Thoracic aorta (tissue), 2 donors: ENCODE results near the gene ZNF628. TPM values are rescaled to one million over a fixed set of nuclear protein-coding genes. Genes with fewer than 3 reads are reported as not detected.
A peak's percentile ranks its signal among the peaks of the same experiment; 100 is the strongest.

Experiments used
- ATAC-seq: fragments of 150-250 bp; one replicate; pipeline ENCODE4 v1.8.0; 2017; ENCODE audit warnings: low read depth; ENCODE audit not compliant: insufficient number of reproducible peaks, low FRiP score
- DNase-seq: peaks from one replicate; pipeline ENCODE4 v3.0.0-alpha.2; 2020; ENCODE audit warnings: low spot score
- H3K27ac ChIP-seq, 2 donors: fragments of 200-600 bp; sonication (generic); 1 replicate in 1 of 2; 2 replicates in 1 of 2; pipeline ENCODE4 v1.5.1; 2016; ENCODE audit warnings: mild to moderate bottlenecking in 2 of 2, moderate library complexity in 2 of 2
- H3K27me3 ChIP-seq: fragments of 200-600 bp; sonication (generic); replicated peaks from 2 replicates; pipeline ENCODE4 v1.6.0; 2016; ENCODE audit warnings: mild to moderate bottlenecking; ENCODE audit not compliant: insufficient read depth
- H3K36me3 ChIP-seq: fragments of 200-600 bp; sonication (generic); one replicate; pipeline ENCODE4 v1.5.1; 2016
- H3K4me1 ChIP-seq, 2 donors: fragments of 200-600 bp; sonication (generic); 1 replicate in 1 of 2; 2 replicates in 1 of 2; pipeline versions ENCODE4 v1.5.1 to v1.6.0; 2016; ENCODE audit warnings: low read depth in 2 of 2, mild to moderate bottlenecking in 1 of 2; ENCODE audit not compliant: control insufficient read depth in 1 of 2
- H3K4me3 ChIP-seq: fragments of 200-600 bp; sonication (generic); 2 replicates; pipeline ENCODE4 v1.5.1; 2016; ENCODE audit warnings: mild to moderate bottlenecking
- H3K9me3 ChIP-seq: fragments of 200-600 bp; sonication (generic); 2 replicates; pipeline ENCODE4 v1.5.1; 2016
- total RNA-seq, 2 donors: library from RNA; depleted of rRNA; stranded (reverse); fragments of >200 nt; gene quantifications; one replicate each; pipeline versions ENCODE4 v1.1.0 to v1.2.3, GENCODE V29; 2016
- TF ChIP-seq, protein P1 (sequence below): fragments of 200-600 bp; sonication (generic); IDR thresholded peaks from one replicate; pipeline ENCODE4 v1.5.1; 2019; ENCODE audit warnings: antibody characterized with exemption

Gene ZNF628
- total RNA-seq, 2 donors from 2014 or later: 3.5 to 7.2 TPM

DNA sequence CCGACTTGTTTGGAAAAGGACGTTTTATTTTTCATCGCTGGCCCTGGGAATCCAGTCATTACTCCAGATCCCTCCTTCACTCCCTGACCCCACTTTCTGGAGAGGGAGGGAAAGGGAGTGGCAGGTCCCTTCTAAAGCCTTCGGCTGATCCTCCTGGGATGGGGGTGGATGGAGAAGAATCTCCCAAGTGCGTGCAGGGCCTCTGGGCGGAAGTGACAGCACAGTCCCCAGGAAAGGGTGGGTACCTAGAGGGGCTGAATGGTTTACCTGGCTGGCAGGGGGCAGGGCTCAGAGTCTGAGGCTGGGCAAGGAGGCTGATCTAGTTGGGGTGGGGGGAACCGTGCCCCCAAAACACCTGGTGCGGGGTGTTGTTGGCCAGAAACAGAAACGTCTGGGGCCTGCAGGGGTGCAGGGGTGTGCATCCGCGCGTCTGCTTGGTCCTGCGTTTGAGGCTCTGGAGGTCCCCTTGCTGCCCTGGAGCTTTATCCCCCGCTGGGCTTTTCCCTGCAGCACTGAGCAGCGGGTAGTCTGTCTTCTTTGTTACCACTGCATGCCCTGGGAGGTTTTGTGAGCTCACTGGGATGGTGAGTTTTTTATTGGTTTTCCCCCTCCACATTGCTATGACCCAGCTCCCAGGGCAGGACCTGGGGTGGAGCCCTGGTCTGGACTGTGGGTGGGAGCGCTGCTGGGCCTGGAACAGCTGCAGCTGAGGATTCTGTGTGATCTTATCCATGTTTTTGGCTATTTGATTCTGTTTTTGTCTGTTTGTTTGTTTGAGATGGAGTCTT is 3.0 kb upstream of the ZNF628 start:
- Histone ChIP-seq H3K4me3 (no peak overlapping the region), H3K9me3 (no peaks in the 10 kb centered on the region), H3K36me3 (no peaks in the 10 kb centered on the region), H3K27ac (no peak overlapping the region), H3K27me3 (no peaks in the 10 kb centered on the region), H3K4me1 (peaks cover 12 to 18% of the 10 kb centered on the region in 2 donors)
- no peak for ATAC-seq
- TF ChIP-seq, protein P1, sequence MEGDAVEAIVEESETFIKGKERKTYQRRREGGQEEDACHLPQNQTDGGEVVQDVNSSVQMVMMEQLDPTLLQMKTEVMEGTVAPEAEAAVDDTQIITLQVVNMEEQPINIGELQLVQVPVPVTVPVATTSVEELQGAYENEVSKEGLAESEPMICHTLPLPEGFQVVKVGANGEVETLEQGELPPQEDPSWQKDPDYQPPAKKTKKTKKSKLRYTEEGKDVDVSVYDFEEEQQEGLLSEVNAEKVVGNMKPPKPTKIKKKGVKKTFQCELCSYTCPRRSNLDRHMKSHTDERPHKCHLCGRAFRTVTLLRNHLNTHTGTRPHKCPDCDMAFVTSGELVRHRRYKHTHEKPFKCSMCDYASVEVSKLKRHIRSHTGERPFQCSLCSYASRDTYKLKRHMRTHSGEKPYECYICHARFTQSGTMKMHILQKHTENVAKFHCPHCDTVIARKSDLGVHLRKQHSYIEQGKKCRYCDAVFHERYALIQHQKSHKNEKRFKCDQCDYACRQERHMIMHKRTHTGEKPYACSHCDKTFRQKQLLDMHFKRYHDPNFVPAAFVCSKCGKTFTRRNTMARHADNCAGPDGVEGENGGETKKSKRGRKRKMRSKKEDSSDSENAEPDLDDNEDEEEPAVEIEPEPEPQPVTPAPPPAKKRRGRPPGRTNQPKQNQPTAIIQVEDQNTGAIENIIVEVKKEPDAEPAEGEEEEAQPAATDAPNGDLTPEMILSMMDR: no peak
- DNase-seq: no peak

DNA sequence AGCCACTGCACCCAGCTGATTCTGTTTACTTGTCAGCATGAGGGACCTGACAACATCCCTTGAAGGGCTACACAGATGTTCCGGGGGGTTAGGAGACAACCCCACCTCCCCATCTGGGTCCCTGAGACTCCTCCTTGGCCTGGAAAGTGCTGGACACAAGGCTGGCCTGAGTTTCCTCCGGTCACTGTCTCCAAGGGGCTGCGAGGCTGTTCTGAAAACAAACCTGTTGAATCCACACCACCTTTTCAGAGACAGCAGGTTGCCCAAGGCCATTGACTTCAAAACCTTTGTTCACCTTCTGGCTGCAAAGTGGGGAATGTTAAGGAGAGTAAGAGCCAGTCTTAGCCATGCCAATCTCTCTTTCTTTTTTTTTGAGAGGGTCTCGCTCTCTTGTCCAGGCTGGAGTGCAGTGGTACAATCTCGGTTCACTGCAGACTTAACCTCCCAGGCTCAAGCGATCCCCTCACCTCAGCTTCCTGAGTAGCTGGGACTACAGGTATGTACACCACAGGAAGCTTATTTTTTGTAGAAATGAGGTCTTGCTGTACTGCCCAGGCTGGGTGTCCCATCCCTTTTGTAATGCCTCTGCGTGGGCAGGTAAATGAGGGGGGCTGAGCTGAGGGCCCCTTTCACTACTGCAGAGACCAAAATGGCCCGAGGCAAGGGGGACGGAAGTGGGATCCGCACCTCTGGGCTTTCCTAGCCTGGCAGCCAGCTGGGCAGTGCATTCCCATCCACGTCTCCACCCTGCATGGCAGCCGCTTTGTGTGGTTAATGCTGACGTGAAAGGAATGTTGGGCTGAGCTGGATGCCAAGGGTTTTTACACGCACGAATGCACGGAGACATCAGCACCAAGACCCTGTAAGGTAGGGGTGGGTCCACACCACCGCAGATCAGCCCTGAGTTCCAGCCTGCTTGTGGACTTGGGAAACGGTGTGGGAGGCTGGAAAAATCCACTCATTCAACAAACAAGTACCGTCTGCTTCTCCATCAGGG is 1.9 kb upstream of the ZNF628 start:
- Histone ChIP-seq H3K27me3 (no peaks in the 10 kb centered on the region), H3K9me3 (no peaks in the 10 kb centered on the region), H3K36me3 (no peaks in the 10 kb centered on the region), H3K4me1 (peaks cover 12 to 18% of the 10 kb centered on the region in 2 donors), H3K4me3 (no peak overlapping the region), H3K27ac (no peak overlapping the region)
- no peak for DNase-seq
- ATAC-seq: no peak
- TF ChIP-seq, protein P1: no peak

DNA sequence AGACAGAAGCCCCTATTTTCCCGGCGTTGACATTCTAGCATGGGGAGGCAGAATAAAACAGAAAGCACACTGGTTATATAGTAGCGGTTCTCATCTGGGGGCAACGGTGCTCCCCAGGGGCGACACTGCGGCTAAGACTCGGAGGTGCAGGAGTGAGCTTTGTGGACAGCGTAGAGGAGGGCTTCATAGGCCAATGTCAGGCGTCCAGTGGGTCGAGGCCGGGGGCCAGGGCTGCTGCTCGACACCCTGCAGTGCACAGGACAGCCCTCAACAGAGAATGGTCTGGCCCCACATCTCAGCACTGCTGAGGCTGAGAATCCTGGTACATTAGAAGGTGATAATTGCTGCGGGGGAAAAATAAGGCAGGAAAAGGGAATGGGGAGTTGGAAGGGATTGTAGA is 1.5 kb downstream of the ZNF628 start:
- peak overlapping the region; percentile 81 for H3K4me3 ChIP-seq
- TF ChIP-seq, protein P1: no peak
- H3K9me3 ChIP-seq: no peaks in the 10 kb centered on the region
- no peaks in the 10 kb centered on the region for H3K27me3 ChIP-seq
- H3K27ac ChIP-seq: no peak overlapping the region
- DNase-seq (no peak), ATAC-seq (no peak)
- peaks cover 12 to 18% of the 10 kb centered on the region in 2 donors for H3K4me1 ChIP-seq
- peaks cover 6% of the 10 kb centered on the region for H3K36me3 ChIP-seq

DNA sequence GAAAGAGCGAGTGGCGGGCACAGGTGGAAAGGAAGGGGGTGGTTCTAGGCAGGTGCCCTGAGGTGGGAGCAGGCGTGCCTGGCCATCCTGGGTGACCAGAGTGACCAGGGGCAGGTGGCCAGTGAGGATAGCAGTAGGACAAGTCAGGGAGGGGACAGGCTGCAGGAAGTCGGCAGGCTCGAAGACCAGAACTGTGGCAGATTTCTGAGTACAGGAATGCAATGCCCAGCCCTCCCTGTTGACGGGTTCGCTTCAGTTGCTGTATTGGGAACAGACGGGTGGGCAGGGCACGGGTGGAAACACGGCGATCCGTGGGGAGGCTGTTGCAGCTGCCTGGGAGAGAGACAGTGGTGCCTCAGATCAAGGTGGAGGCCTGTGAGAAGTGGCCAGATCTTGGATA is 1.9 kb downstream of the ZNF628 start:
- TF ChIP-seq, protein P1: no peak
- Histone ChIP-seq H3K36me3 (peaks cover 10% of the 10 kb centered on the region), H3K4me3 (no peak overlapping the region), H3K9me3 (no peaks in the 10 kb centered on the region), H3K27me3 (no peaks in the 10 kb centered on the region), H3K4me1 (peaks cover 12 to 18% of the 10 kb centered on the region in 2 donors), H3K27ac (no peak overlapping the region)
- DNase-seq (no peak), ATAC-seq (no peak)

DNA sequence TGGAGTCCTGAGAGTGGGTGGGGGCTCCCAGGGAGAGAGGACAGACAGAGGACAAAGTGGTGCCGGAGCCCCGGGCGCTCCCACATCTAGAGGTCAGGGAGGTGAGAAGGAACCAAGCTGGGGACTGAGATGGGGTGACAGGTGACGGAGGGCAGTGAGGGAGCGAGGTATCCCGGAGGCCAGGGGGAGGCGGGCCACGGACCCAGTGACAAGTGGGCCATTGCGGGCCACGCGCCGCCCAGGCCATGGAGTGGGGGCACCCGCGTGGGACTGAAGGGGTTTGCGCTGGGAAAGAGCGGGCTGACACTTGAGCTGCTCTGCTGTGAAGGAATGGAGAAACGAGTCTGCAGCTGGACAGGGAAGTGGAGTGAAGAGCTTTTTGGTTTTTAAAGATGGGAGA is 2.6 kb downstream of the ZNF628 start:
- no peaks in the 10 kb centered on the region for H3K9me3 ChIP-seq
- H3K4me1 ChIP-seq: peaks cover 13 to 19% of the 10 kb centered on the region in 2 donors
- H3K27me3 ChIP-seq: no peaks in the 10 kb centered on the region
- H3K36me3 ChIP-seq: peaks cover 10% of the 10 kb centered on the region
- no peak overlapping the region for H3K4me3 ChIP-seq
- DNase-seq (no peak), ATAC-seq (no peak)
- no peak overlapping the region for H3K27ac ChIP-seq
- TF ChIP-seq, protein P1: no peak
